Gastrocnemius medialis (tissue), 4 donors: Measurements from ENCODE around the gene KIAA1549. TPM values are rescaled to one million over a fixed set of nuclear protein-coding genes. Genes with fewer than 3 reads are reported as not detected.

Experiments
- ATAC-seq, 2 donors: fragments of 150-250 bp; one replicate each; pipeline ENCODE4 v1.9.1; 2016
- DNase-seq, 2 donors: peaks; one replicate each; pipeline ENCODE4 v3.0.0-alpha.2; 2019
- H3K27ac ChIP-seq, 4 donors: fragments of 200-600 bp; sonication (generic); 1 replicate in 1 of 4; 2 replicates in 3 of 4; pipeline ENCODE4 v1.5.1; 2016 to 2018; ENCODE audit warnings: mild to moderate bottlenecking in 2 of 4, moderate library complexity in 1 of 4
- H3K27me3 ChIP-seq, 3 donors: fragments of 200-600 bp; sonication (generic) in 2 of 3; 1 replicate in 1 of 3; 2 replicates in 2 of 3; pipeline versions ENCODE4 v1.5.1 to v1.6.0; 2016 to 2019; ENCODE audit warnings: mild to moderate bottlenecking in 1 of 3, moderate library complexity in 1 of 3
- H3K36me3 ChIP-seq, 2 donors: fragments of 200-600 bp; sonication (generic) in 1 of 2; one replicate each; pipeline ENCODE4 v1.5.1; 2017 to 2018
- H3K4me1 ChIP-seq, 2 donors: fragments of 200-600 bp; sonication (generic) in 1 of 2; one replicate each; pipeline ENCODE4 v1.5.1; 2016 to 2017; ENCODE audit warnings: mild to moderate bottlenecking in 2 of 2
- H3K4me3 ChIP-seq, 4 donors: fragments of 200-600 bp; sonication (generic) in 3 of 4; 1 replicate in 1 of 4; 2 replicates in 3 of 4; pipeline ENCODE4 v1.5.1; 2016 to 2019; ENCODE audit warnings: mild to moderate bottlenecking in 2 of 4
- H3K9me3 ChIP-seq, 3 donors: fragments of 200-600 bp; sonication (generic) in 2 of 3; 1 replicate in 1 of 3; 2 replicates in 2 of 3; pipeline ENCODE4 v1.5.1; 2016 to 2019
- CTCF ChIP-seq, 5 experiments: fragments of 450-650 bp in 3 of 5; fragments of 200-600 bp in 2 of 5; sonication (generic) in 2 of 5; IDR thresholded peaks in 4 of 5; conservative IDR thresholded peaks in 1 of 5; 1 replicate in 4 of 5; 2 replicates in 1 of 5; pipeline ENCODE4 v1.5.1; 2016 to 2019; ENCODE audit warnings: antibody characterized with exemption in 5 of 5, mild to moderate bottlenecking in 3 of 5, moderate library complexity in 3 of 5
- POLR2A ChIP-seq, 2 donors: fragments of 450-650 bp; IDR thresholded peaks; one replicate each; pipeline ENCODE4 v1.6.1; 2017; ENCODE audit warnings: antibody characterized with exemption in 2 of 2, mild to moderate bottlenecking in 2 of 2, moderate library complexity in 2 of 2
- in situ Hi-C, 4 donors: fragments of 200-750 bp; cut with MboI; loops; one replicate each; pipeline versions ENCODE4 v1.15.0 to v1.8.0; 2017; ENCODE audit warnings: low sequenced_read_pairs in 4 of 4
- intact Hi-C: fragments of 100-400 bp; cut with DNase I; formaldehyde crosslinking; loops from one replicate; pipeline ENCODE4 v1.15.1; 2023; ENCODE audit warnings: low total_unique reads
- total RNA-seq, 4 donors: library from RNA; depleted of rRNA; stranded (reverse); fragments of >200 nt; gene quantifications; one replicate each; pipeline versions ENCODE4 v1.1.0 to v1.2.3, GENCODE V29; 2016

Gene KIAA1549
- total RNA-seq, 4 donors from 2014 or later = 0.55 to 0.87 (median 0.75) TPM

GRCh38 chr7:139022286-139022685 is 41.1 kb upstream of the KIAA1549 start:
- no peak overlapping the region for H3K27ac ChIP-seq
- no peaks in the 10 kb centered on the region for H3K27me3 ChIP-seq
- no peaks in the 10 kb centered on the region for H3K9me3 ChIP-seq
- no peak for TF ChIP-seq CTCF (IDR thresholded peaks at IDR 0.05 in 4 of 5, conservative IDR thresholded peaks at IDR 0.05 in 1 of 5)
- no peak for TF ChIP-seq POLR2A (IDR thresholded peaks at IDR 0.05)
- H3K4me1 ChIP-seq = no peaks in the 10 kb centered on the region
- intact Hi-C loops (no loop called here), in situ Hi-C loops (no loop called here)
- no peaks in the 10 kb centered on the region for H3K36me3 ChIP-seq
- DNase-seq = no peak
- no peak overlapping the region for H3K4me3 ChIP-seq
- ATAC-seq = no peak

GRCh38 chr7:139018910-139019309 is 37.7 kb upstream of the KIAA1549 start:
- H3K9me3 ChIP-seq = no peaks in the 10 kb centered on the region
- in situ Hi-C loops = no loop called here
- H3K27me3 ChIP-seq = no peaks in the 10 kb centered on the region
- H3K27ac ChIP-seq = no peak overlapping the region
- TF ChIP-seq POLR2A (IDR thresholded peaks at IDR 0.05) (no peak), CTCF (IDR thresholded peaks at IDR 0.05 in 4 of 5, conservative IDR thresholded peaks at IDR 0.05 in 1 of 5) (no peak)
- intact Hi-C loops = no loop called here
- no peak for DNase-seq
- no peak for ATAC-seq
- H3K4me3 ChIP-seq = no peak overlapping the region
- H3K4me1 ChIP-seq = no peaks in the 10 kb centered on the region
- no peaks in the 10 kb centered on the region for H3K36me3 ChIP-seq

- intact Hi-C loops (loop anchor here (1.0 kb wide), 1 partner anchor 58 kb away; no protein-coding TSS in a partner anchor), in situ Hi-C loops (no loop called here)
- no peak for DNase-seq
- TF ChIP-seq CTCF (IDR thresholded peaks at IDR 0.05 in 4 of 5, conservative IDR thresholded peaks at IDR 0.05 in 1 of 5) = peak; percentile 11 to 52 (median 38)
- TF ChIP-seq POLR2A (IDR thresholded peaks at IDR 0.05) = no peak
- Histone ChIP-seq H3K27me3 (no peaks in the 10 kb centered on the region), H3K9me3 (no peaks in the 10 kb centered on the region), H3K27ac (no peak overlapping the region), H3K36me3 (no peaks in the 10 kb centered on the region), H3K4me1 (no peaks in the 10 kb centered on the region), H3K4me3 (no peak overlapping the region)
- peak in 1 of 2 donors; percentile 50 for ATAC-seq
These were observed 35.8 kb upstream of the KIAA1549 start for GRCh38 chr7:139016931-139017511.

- Histone ChIP-seq H3K4me3 (no peak overlapping the region), H3K27ac (no peak overlapping the region), H3K27me3 (no peaks in the 10 kb centered on the region), H3K36me3 (no peaks in the 10 kb centered on the region), H3K4me1 (no peaks in the 10 kb centered on the region), H3K9me3 (no peaks in the 10 kb centered on the region)
- in situ Hi-C loops (no loop called here), intact Hi-C loops (no loop called here)
- no peak for ATAC-seq
- no peak for DNase-seq
- TF ChIP-seq POLR2A (IDR thresholded peaks at IDR 0.05) (no peak), CTCF (IDR thresholded peaks at IDR 0.05 in 4 of 5, conservative IDR thresholded peaks at IDR 0.05 in 1 of 5) (no peak)
These were observed 30.2 kb upstream of the KIAA1549 start for GRCh38 chr7:139011373-139011772.
